Endothelial cell (in vitro differentiated cells): ENCODE results near the gene ZBTB20. TPM values are rescaled to one million over a fixed set of nuclear protein-coding genes. Genes with fewer than 3 reads are reported as not detected.

Experiments used
- DNase-seq: peaks from one replicate; pipeline ENCODE4 v3.0.0; 2021; ENCODE audit warnings: low spot score
- H3K27ac Mint-ChIP-seq: one replicate; pipeline ENCODE4 v1.8.0; 2021; ENCODE audit warnings: mixed read lengths, inconsistent platforms; ENCODE audit not compliant: unreplicated experiment
- H3K27me3 Mint-ChIP-seq: one replicate; pipeline ENCODE4 v1.8.0; 2021; ENCODE audit warnings: mild to moderate bottlenecking, moderate library complexity, mixed read lengths, inconsistent platforms; ENCODE audit not compliant: unreplicated experiment
- H3K36me3 Mint-ChIP-seq: one replicate; pipeline ENCODE4 v1.8.0; 2021; ENCODE audit warnings: mild to moderate bottlenecking, low read depth, mixed read lengths, inconsistent platforms; ENCODE audit not compliant: unreplicated experiment
- H3K4me1 Mint-ChIP-seq: one replicate; pipeline ENCODE4 v1.8.0; 2021; ENCODE audit warnings: mild to moderate bottlenecking, mixed read lengths, inconsistent platforms; ENCODE audit not compliant: unreplicated experiment
- H3K4me3 Mint-ChIP-seq: one replicate; pipeline ENCODE4 v1.8.0; 2021; ENCODE audit warnings: mild to moderate bottlenecking, mixed read lengths, inconsistent platforms; ENCODE audit not compliant: unreplicated experiment
- H3K9me3 Mint-ChIP-seq: one replicate; pipeline ENCODE4 v1.8.0; 2021; ENCODE audit warnings: mixed read lengths, inconsistent platforms; ENCODE audit not compliant: unreplicated experiment
- CTCF ChIP-seq: fragments of 200-600 bp; sonication (generic); IDR thresholded peaks from one replicate; pipeline ENCODE4 v1.5.0; 2021; ENCODE audit warnings: antibody characterized with exemption; ENCODE audit not compliant: unreplicated experiment
- long read RNA-seq: library from polyadenylated mRNA; unstranded; transcript quantifications from one replicate; pipeline ENCODE4 v2.0.0, GENCODE V29; 2020; ENCODE audit not compliant: unreplicated experiment
- total RNA-seq: library from RNA; stranded (reverse); fragmentation: NEBNext Ultra II Directional; extraction: Animal tissue kit (Norgen Biotek cat#: 25700); gene quantifications from one replicate; pipeline ENCODE4 v1.2.1, GENCODE V29; 2021; ENCODE audit not compliant: unreplicated experiment

ZBTB20 gene
- 4.2 TPM for total RNA-seq
- long read RNA-seq, full-length matches to known transcripts, result 1 of 2 reads
- long read RNA-seq, partial matches to known transcripts, result 0 of 2 reads
- long read RNA-seq, other reads (novel, unspliced or antisense), result 1 of 2 reads

- Mint-ChIP-seq H3K27me3 (peaks cover 4% of the 10 kb centered on the region), H3K36me3 (no peaks in the 10 kb centered on the region), H3K4me3 (peak within 1 kb of the TSS; percentile 97), H3K27ac (peak within 1 kb of the TSS; percentile 95), H3K4me1 (peaks cover 7% of the 10 kb centered on the region), H3K9me3 (no peaks in the 10 kb centered on the region)
- no peak for TF ChIP-seq CTCF
- peak; percentile 66 for DNase-seq
These were observed at the start of gene ZBTB20 for GRCh38 chr3:115146418-115147328. Gene ZBTB20, minus strand, starts transcription at chr3:115147288.

GRCh38 chr3:115194476-115194875 is 47.4 kb upstream of the ZBTB20 start:
- H3K4me3 Mint-ChIP-seq, result no peak overlapping the region
- H3K36me3 Mint-ChIP-seq, result no peaks in the 10 kb centered on the region
- H3K27me3 Mint-ChIP-seq, result no peaks in the 10 kb centered on the region
- H3K9me3 Mint-ChIP-seq, result no peaks in the 10 kb centered on the region
- no peak for DNase-seq
- TF ChIP-seq CTCF, result no peak
- H3K4me1 Mint-ChIP-seq, result no peaks in the 10 kb centered on the region
- H3K27ac Mint-ChIP-seq, result no peak overlapping the region

GRCh38 chr3:115190747-115191146 is 43.7 kb upstream of the ZBTB20 start:
- Mint-ChIP-seq H3K27me3 (peaks cover 2% of the 10 kb centered on the region), H3K27ac (no peak overlapping the region), H3K9me3 (no peaks in the 10 kb centered on the region), H3K4me3 (no peak overlapping the region), H3K36me3 (no peaks in the 10 kb centered on the region), H3K4me1 (peaks cover 8% of the 10 kb centered on the region)
- no peak for DNase-seq
- no peak for TF ChIP-seq CTCF

GRCh38 chr3:115187149-115187757 is 40.2 kb upstream of the ZBTB20 start:
- Mint-ChIP-seq H3K9me3 (no peaks in the 10 kb centered on the region), H3K4me3 (no peak overlapping the region), H3K4me1 (peaks cover 11% of the 10 kb centered on the region), H3K27me3 (peaks cover 6% of the 10 kb centered on the region), H3K36me3 (peaks cover 3% of the 10 kb centered on the region), H3K27ac (peak overlapping the region; percentile 89)
- TF ChIP-seq CTCF, result no peak
- no peak for DNase-seq
